Measurements from ENCODE around the gene ASPSCR1. TPM values are rescaled to one million over a fixed set of nuclear protein-coding genes. Genes with fewer than 3 reads are reported as not detected.

The ASPSCR1 gene
- total and polyA plus RNA-seq, 5 donors = 16.6 to 28.9 (median 21.2) TPM

DNA sequence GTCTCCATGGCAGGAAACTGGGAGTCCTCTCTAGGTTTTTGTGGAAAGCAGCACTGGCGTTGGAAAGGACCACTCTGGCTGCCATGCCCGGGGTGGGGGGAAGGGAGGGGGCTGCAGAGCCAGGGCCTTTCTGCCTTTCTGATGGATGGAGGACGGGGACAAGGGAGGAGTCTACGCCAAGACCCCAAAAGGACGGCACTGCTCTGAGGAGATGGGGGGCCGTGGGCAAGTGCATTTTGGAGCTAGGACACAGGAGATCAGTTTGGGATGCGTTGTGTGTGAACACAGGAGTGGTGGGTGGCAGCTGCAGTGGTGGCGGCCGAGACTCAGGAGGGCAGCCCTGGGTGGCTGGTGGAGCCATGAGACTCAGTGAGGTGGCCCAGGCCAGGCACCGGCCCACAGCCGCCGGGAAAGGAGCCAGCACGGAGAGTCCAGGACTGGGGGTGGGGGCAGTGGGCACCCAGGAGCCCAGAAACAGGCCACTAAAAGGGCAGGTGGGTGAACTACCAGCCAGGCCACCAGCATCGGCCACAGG lies 43.2 kb downstream of the ASPSCR1 start:
- WGBS = 77% methylated on average over 14 of the region's 14 CpGs
- H3K27me3 ChIP-seq (ENCODE audit: control insufficient read depth, insufficient read depth) = no peaks in the 10 kb centered on the region
- H3K27ac ChIP-seq (ENCODE audit: low read length) = no peak overlapping the region
- ATAC-seq = no peak
- no peaks in the 10 kb centered on the region for H3K9me3 ChIP-seq (ENCODE audit: control insufficient read depth, low read length)
- intact Hi-C loops (cut with DNase I) = loop anchor here in 3 of 4 donors (1.0 to 5.0 kb wide), 3 partner anchors 58 to 63 kb away; partner anchors contain the start of gene NOTUM (in 1 of the 3)
- no peak overlapping the region for H3K4me3 ChIP-seq (ENCODE audit: low read length)
- DNase-seq = no peak
- peaks cover 3% of the 10 kb centered on the region for H3K4me1 ChIP-seq (ENCODE audit: control insufficient read depth, insufficient read depth, low read length)

DNA sequence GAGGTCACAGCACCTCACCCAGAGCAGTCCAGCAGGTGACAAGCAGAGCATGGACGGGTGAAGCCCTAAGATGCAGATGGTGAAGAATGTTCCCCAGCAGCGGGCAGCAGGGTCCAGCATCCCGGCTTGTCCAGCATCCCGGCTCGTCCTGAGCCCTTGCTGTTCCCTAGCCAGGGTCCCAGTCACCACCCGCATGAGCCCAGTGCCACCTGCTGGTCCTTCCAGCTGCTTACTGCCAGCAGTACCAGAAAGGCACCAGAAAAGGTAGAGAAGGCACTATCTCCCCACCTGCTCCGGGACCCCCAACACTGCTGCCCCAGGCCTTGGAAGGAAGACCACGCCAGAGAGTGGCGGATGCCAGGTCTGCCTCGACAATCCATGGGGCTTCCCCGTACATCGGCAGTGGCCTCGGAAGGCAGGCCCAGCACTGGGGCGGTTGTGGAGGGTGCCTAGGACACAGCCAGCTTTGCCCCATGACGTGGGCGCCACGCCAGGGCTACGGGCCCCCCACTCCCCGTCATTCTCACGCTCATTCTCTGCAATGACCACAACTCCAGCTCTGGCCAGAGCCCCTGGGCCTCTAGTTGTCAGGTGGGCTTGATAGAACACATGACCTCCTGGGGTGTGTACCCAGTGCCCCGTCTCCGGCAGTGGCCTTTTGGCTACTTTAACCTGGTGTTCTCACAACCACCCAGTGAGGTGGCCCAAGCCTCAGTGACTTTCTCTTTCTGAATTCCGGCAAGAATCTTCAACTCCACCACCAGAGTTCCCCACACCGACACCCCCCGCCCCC lies 43.9 kb downstream of the ASPSCR1 start:
- ATAC-seq (no peak), DNase-seq (peak; percentile 74 to 91 (median 90))
- intact Hi-C loops (cut with DNase I) = loop anchor here in 3 of 4 donors (1.0 to 5.0 kb wide), 3 partner anchors 59 to 64 kb away; partner anchors contain the start of gene NOTUM (in 1 of the 3)
- WGBS = 40% methylated on average over 25 of the region's 25 CpGs
- Histone ChIP-seq H3K4me1 (ENCODE audit: control insufficient read depth, insufficient read depth, low read length) (peaks cover 3% of the 10 kb centered on the region), H3K27me3 (ENCODE audit: control insufficient read depth, insufficient read depth) (no peaks in the 10 kb centered on the region), H3K27ac (ENCODE audit: low read length) (no peak overlapping the region), H3K4me3 (ENCODE audit: low read length) (no peak overlapping the region), H3K9me3 (ENCODE audit: control insufficient read depth, low read length) (no peaks in the 10 kb centered on the region)

DNA sequence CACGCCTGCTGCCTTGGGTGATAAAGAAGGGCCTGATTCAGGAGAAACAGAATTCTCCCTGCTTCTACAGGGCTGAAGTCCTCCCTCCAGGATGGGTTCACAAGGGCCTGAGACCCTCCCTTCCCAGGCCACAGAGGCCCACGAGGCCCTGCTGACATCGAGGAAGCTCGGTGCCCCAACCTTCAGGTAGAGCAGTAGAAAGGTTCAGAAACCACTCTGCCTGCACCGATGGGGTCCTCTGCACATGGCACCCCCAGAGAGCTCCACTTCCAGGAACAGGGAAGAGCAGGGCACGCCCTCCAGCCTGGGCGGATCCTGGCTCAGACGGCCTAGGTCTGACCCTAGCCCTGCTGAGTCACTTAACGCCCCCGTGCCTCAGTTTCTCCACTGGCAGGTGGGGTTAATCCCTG lies 44.5 kb downstream of the ASPSCR1 start:
- Histone ChIP-seq H3K27me3 (ENCODE audit: control insufficient read depth, insufficient read depth) (no peaks in the 10 kb centered on the region), H3K4me3 (ENCODE audit: low read length) (peak overlapping the region; percentile 75), H3K4me1 (ENCODE audit: control insufficient read depth, insufficient read depth, low read length) (peaks cover 3% of the 10 kb centered on the region), H3K9me3 (ENCODE audit: control insufficient read depth, low read length) (no peaks in the 10 kb centered on the region), H3K27ac (ENCODE audit: low read length) (no peak overlapping the region)
- intact Hi-C loops (cut with DNase I) = loop anchor here in 3 of 4 donors (1.0 to 5.0 kb wide), 3 partner anchors 60 to 65 kb away; partner anchors contain the start of gene NOTUM (in 1 of the 3)
- ATAC-seq (no peak), DNase-seq (no peak)
- WGBS = 7% methylated on average over 10 of the region's 10 CpGs

DNA sequence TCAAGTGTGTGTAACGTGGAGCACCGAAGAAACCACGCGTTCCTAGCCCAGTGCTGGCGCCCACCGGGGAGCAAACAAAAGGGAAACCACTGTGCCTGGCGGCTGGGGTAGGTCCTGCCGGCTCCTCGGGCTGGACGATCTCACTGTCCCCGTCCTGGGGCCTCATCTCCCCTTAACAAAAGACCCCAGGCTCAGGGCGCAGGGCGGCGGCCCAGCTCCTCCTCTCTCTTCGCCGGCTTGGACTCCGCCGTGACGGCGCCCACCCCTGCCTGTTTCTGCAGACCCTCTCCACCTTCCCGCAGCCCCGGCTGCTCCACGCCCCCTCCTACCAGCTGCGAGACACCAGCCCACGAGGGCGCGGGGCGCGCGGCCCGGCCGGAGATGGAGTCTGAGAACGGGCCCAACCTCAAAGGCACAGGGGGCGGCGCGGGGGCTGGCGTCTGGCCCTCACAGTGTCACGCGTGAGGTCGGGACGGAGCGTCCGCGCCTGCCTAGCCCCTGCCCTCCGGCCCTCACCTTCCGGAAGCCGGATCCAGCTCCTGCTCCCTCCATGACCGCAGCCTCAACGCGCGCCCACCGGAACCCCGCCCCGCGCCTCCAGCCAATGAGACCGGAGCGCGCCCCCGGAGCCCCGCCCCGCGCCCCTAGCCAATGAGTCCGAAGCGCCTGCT lies 45.0 kb downstream of the ASPSCR1 start, which contains the start of gene CENPX:
Gene CENPX, minus strand, starts transcription at position 569 of the 671 bp plus-strand sequence. Its CDS starts 17 bp downstream, at position 552.
- Histone ChIP-seq H3K4me1 (ENCODE audit: control insufficient read depth, insufficient read depth, low read length) (peaks cover 3% of the 10 kb centered on the region), H3K9me3 (ENCODE audit: control insufficient read depth, low read length) (no peaks in the 10 kb centered on the region), H3K27me3 (ENCODE audit: control insufficient read depth, insufficient read depth) (no peaks in the 10 kb centered on the region), H3K27ac (ENCODE audit: low read length) (peak within 1 kb of the TSS; percentile 31), H3K4me3 (ENCODE audit: low read length) (peak within 1 kb of the TSS; percentile 75)
- intact Hi-C loops (cut with DNase I) = loop anchor here in 2 of 4 donors (5.0 kb wide), 2 partner anchors 60 to 65 kb away; partner anchors contain the start of gene NOTUM (in 1 of the 2)
- DNase-seq (no peak), ATAC-seq (no peak)
- under 1% methylated on average over 64 of the region's 64 CpGs for WGBS

DNA sequence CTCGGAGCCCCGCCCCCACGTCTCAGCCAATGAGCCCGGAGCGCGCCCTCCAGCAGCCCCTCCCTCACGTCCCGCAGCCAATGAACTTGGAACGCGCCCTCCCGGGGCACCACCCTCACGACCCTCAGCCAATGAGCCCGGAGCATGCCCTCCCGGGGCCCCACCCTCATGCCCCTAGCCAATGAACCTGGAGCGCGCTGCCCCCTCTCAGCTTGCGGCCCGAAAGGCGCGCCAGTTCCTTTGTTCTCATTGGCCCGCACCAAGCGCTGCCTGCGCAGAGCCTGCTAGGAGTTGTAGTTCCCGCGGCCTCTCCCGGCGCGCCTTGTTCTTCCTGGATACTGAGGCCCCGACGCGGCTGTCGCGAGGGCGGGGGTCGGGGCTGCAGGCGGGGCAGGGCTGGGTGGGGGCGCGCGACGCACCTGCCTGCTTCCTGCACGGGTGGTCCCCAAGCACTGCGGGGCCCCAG lies 45.6 kb downstream of the ASPSCR1 start, which contains the start of gene LRRC45:
Gene LRRC45, plus strand, starts transcription at position 325 of the 466 bp plus-strand sequence. CDS start 339 bp downstream, outside the sequence.
- no peaks in the 10 kb centered on the region for H3K27me3 ChIP-seq (ENCODE audit: control insufficient read depth, insufficient read depth)
- intact Hi-C loops (cut with DNase I) = loop anchor here in 2 of 4 donors (5.0 kb wide), 2 partner anchors 61 to 66 kb away; partner anchors contain the start of gene NOTUM (in 1 of the 2)
- H3K4me3 ChIP-seq (ENCODE audit: low read length) = peak within 1 kb of the TSS; percentile 75
- WGBS = under 1% methylated on average over 42 of the region's 42 CpGs
- H3K4me1 ChIP-seq (ENCODE audit: control insufficient read depth, insufficient read depth, low read length) = peaks cover 3% of the 10 kb centered on the region
- ATAC-seq (peak; percentile 96), DNase-seq (peak; percentile 100)
- H3K27ac ChIP-seq (ENCODE audit: low read length) = peak within 1 kb of the TSS; percentile 31
- H3K9me3 ChIP-seq (ENCODE audit: control insufficient read depth, low read length) = no peaks in the 10 kb centered on the region

DNA sequence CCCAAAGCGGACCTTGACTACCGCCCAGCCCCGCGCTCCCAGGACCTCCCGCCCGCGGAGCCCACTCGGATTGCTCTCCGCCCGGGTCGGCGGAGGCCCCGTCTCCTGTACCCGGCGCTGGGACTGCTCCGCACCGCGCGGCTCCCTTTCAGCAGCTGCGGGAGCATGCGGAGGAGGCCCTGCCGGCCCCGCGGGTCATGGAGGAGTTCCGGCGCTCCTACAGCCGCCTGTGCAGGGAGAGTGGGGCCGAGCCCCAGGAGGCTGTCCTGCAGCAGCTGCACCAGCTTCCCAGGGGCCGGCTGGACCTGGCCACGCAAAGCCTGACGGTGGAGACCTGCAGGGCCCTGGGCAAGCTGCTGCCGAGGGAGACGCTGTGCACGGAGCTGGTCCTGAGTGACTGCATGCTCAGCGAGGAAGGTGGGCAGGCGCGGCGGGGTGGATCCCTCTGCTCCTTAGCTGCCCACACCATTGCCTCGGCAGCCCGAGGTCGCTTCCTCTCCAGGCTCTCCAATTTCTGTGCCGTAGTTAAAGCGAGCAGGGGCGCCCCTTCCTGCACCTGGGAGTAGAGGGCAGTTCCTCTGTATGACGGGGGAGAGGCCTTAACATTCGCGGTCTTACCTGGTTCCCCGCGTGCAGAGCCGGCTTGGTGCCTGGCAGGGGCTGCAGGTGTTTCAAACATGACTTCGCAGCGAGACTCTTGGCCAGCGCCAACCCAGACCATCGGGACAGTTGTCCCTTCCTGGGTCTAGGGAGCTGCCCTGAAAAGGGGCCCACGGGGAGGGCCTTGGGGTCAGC lies 46.2 kb downstream of the ASPSCR1 start:
- 7% methylated on average over 55 of the region's 55 CpGs for WGBS
- H3K4me1 ChIP-seq (ENCODE audit: control insufficient read depth, insufficient read depth, low read length) = peaks cover 3% of the 10 kb centered on the region
- H3K4me3 ChIP-seq (ENCODE audit: low read length) = peak overlapping the region; percentile 75
- H3K27me3 ChIP-seq (ENCODE audit: control insufficient read depth, insufficient read depth) = no peaks in the 10 kb centered on the region
- intact Hi-C loops (cut with DNase I) = loop anchor here in 2 of 4 donors (5.0 kb wide), 2 partner anchors 61 to 66 kb away; partner anchors contain the start of gene NOTUM (in 1 of the 2)
- H3K9me3 ChIP-seq (ENCODE audit: control insufficient read depth, low read length) = no peaks in the 10 kb centered on the region
- ATAC-seq (peak in 1 of 2 donors; percentile 1), DNase-seq (no peak)
- H3K27ac ChIP-seq (ENCODE audit: low read length) = no peak overlapping the region

DNA sequence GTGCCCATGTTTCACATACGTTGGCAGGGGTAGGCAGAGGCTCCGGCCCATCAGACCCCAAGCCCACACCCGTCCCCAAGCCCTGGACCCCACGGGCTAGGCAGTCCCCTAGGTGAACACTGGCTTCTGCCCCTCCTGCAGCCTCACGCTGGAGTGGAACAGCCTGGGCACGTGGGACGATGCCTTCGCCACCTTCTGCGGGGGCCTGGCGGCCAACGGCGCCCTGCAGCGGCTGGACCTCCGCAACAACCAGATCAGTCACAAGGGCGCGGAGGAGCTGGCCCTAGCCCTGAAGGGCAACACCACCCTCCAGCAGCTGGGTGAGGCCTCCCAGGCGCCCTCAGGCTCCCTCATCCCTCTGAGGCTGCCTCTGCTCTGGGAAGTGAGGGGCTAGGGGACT lies 47.4 kb downstream of the ASPSCR1 start:
- H3K9me3 ChIP-seq (ENCODE audit: control insufficient read depth, low read length) = no peaks in the 10 kb centered on the region
- WGBS = 96% methylated on average over 17 of the region's 17 CpGs
- ATAC-seq (no peak), DNase-seq (no peak)
- H3K4me3 ChIP-seq (ENCODE audit: low read length) = no peak overlapping the region
- intact Hi-C loops (cut with DNase I) = loop anchor here in 3 of 4 donors (5.0 kb wide), 3 partner anchors 63 to 127 kb away; partner anchors contain the start of gene NOTUM (in 1 of the 3)
- peaks cover 3% of the 10 kb centered on the region for H3K4me1 ChIP-seq (ENCODE audit: control insufficient read depth, insufficient read depth, low read length)
- no peak overlapping the region for H3K27ac ChIP-seq (ENCODE audit: low read length)
- H3K27me3 ChIP-seq (ENCODE audit: control insufficient read depth, insufficient read depth) = no peaks in the 10 kb centered on the region

DNA sequence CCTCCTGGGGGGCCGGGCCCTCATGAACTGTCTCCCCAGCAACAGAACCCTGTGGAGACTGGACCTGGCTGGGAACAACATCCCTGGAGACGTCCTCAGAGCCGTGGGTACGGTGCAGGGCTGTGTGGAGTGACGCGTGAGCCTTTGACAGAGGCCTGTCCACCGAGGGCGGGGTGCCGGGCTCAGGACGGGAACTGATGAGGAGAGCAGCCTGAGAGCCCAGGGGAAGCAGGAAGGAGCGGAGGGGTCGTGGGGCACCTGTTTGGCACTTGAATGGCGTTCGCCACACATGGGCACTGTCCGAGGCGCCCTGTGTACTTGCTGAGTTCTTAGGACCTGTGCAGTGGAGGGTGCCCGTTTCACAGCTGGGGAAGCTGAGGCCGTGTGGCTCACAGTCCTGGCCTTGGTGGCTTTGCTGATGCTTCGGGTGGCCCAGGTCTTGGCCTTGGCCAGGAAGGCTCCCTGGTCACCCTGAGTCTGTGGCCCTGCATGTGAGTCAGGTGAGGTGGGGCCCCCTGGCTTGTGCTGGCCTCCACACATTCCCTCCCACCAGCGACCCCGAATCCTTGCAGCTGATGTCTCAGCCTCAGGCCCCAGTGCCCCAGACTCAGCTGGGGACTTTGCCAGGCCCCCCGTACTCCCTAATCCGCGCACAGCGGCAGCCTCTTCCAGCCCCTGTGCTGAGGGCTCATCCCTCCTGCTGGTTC lies 48.1 kb downstream of the ASPSCR1 start:
- H3K27ac ChIP-seq (ENCODE audit: low read length) = no peak overlapping the region
- DNase-seq = no peak
- no peak overlapping the region for H3K4me3 ChIP-seq (ENCODE audit: low read length)
- WGBS = 93% methylated on average over 25 of the region's 25 CpGs
- ATAC-seq = no peak
- intact Hi-C loops (cut with DNase I) = loop anchor here in 1 of 4 donors (5.0 kb wide), 1 partner anchor 127 kb away; no protein-coding TSS in a partner anchor
- H3K9me3 ChIP-seq (ENCODE audit: control insufficient read depth, low read length) = no peaks in the 10 kb centered on the region
- H3K4me1 ChIP-seq (ENCODE audit: control insufficient read depth, insufficient read depth, low read length) = peaks cover 3% of the 10 kb centered on the region
- H3K27me3 ChIP-seq (ENCODE audit: control insufficient read depth, insufficient read depth) = no peaks in the 10 kb centered on the region

DNA sequence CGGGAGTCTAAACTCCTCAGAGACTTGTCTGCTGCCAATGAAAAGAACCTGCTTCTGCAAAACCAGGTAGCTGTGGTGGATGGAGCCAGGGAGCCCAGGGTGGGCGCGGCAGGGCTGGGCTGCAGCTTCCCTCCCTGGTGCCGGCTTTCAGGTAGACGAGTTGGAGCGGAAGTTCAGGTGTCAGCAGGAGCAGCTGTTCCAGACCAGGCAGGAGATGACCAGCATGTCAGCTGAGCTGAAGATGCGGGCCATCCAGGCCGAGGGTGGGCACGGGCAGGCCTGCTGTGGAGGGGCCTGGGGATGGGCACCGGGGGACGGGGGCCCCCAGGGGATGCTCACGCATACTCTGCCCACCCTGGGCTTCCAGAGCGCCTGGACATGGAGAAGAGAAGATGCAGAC lies 50.8 kb downstream of the ASPSCR1 start:
- Histone ChIP-seq H3K27me3 (ENCODE audit: control insufficient read depth, insufficient read depth) (no peaks in the 10 kb centered on the region), H3K9me3 (ENCODE audit: control insufficient read depth, low read length) (no peaks in the 10 kb centered on the region), H3K4me3 (ENCODE audit: low read length) (no peak overlapping the region), H3K27ac (ENCODE audit: low read length) (no peak overlapping the region), H3K4me1 (ENCODE audit: control insufficient read depth, insufficient read depth, low read length) (no peaks in the 10 kb centered on the region)
- WGBS = 95% methylated on average over 13 of the region's 13 CpGs
- intact Hi-C loops (cut with DNase I) = loop anchor here in 1 of 4 donors (5.0 kb wide), 1 partner anchor 124 kb away; no protein-coding TSS in a partner anchor
- DNase-seq (no peak), ATAC-seq (no peak)
